ENCODE results near the gene AGAP3.

Gene AGAP3

DNA sequence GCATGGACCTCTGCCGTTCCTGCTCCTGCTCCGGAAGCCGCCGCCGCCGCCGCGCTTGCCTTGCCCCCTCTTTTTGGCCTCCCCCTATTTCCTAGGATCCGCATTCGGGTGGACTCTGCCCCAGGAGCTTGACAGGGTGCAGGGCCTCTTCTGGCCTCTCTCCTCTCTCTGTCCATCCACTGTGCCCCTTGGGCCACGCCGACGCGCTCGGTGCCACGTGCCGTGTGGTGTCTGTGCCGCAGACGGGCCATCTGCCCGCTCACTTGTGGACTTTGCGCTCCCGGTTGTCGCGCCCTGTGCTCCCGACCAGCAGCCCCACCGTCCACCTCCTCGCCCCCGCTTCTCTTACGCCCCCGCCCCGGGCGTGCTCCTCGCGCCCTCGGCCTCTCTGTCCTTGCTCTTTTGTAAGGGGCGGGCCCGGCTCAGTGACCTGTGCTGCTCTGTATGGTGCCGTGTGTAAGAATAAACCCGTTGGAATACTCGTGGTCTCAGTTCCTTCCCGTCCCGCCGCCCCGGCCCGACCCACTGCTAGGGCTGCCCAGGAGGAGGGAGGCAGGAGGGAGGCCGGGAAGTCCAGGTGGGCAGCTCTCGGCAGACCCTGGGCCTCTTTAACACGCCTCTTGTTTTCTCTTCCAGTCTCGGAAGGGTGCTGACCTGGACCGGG is 37.0 kb downstream of the AGAP3 start:
- no peak for DNase-seq (ENCODE audit: low read depth in 3 of 3)

GRCh38 chr7:151123822-151124464 is 37.7 kb downstream of the AGAP3 start:
- peak; percentile 73 to 77 (median 77) for DNase-seq (ENCODE audit: low read depth in 3 of 3)

GRCh38 chr7:151124481-151124880 is 38.2 kb downstream of the AGAP3 start:
- no peak for DNase-seq (ENCODE audit: low read depth in 3 of 3)

- DNase-seq (ENCODE audit: low read depth in 3 of 3), result no peak
These were observed 38.7 kb downstream of the AGAP3 start for GRCh38 chr7:151124899-151125399.

GRCh38 chr7:151125470-151125845 is 39.2 kb downstream of the AGAP3 start:
- no peak for DNase-seq (ENCODE audit: low read depth in 3 of 3)

DNA sequence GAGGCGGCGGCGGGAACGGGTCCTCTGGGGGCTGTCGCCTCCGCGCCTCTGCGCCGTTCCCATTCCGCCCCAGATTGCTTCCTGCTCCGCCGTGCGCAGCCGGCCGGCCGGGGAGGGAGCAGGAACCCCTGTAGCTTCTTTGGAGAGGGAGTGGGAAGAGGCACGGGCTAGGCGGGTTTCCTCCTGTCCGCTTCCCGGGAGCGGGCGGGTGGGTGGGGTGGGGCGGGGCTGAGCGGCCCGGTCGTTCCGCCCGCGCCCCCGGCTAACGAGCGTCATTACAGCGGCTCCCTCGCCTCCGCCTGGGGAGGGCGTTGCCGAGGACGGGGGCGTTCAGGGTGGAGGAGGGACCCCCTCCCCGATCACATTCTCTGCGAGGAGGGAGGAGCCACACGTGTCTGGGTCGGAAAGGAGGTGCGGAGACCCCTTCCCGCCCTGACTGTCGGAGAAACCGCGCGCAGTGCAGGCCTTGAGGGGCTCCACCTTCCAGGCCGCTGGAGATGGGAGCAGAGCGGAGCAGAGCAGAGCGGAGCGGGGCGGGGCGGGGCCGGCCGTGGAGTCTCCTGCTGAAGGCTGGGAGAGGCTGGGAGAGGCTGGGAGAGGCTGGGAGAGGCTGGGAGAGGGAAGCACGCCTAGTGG is 39.7 kb downstream of the AGAP3 start:
- no peak for DNase-seq (ENCODE audit: low read depth in 3 of 3)

GRCh38 chr7:151126491-151127137 is 40.3 kb downstream of the AGAP3 start:
- no peak for DNase-seq (ENCODE audit: low read depth in 3 of 3)

GRCh38 chr7:151128144-151128543 is 41.9 kb downstream of the AGAP3 start:
- DNase-seq (ENCODE audit: low read depth in 3 of 3), result no peak

DNA sequence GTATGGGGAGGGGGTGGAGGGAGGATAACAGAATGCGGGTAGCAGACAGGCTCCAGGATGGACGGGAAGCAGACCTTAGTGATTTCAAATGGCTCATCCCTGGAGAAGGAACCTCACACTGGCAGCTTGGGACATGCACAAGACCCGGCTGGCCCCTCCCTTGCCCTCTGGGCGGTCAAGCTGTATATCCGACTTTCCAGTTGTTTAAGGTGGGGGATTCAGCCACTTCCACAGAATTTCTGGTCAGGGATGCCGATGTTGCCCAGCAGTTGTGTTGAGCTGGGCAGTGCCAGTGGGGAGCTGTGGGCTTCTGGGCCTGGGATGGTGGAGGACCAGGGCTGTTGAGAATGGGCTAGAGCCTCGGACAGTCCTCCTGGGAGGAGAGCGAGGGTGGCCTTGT is 42.4 kb downstream of the AGAP3 start:
- no peak for DNase-seq (ENCODE audit: low read depth in 3 of 3)

GRCh38 chr7:151129117-151129959 is 43.1 kb downstream of the AGAP3 start:
- DNase-seq (ENCODE audit: low read depth in 3 of 3), result no peak

GRCh38 chr7:151129960-151130591 is 43.8 kb downstream of the AGAP3 start:
- no peak for DNase-seq (ENCODE audit: low read depth in 3 of 3)

DNA sequence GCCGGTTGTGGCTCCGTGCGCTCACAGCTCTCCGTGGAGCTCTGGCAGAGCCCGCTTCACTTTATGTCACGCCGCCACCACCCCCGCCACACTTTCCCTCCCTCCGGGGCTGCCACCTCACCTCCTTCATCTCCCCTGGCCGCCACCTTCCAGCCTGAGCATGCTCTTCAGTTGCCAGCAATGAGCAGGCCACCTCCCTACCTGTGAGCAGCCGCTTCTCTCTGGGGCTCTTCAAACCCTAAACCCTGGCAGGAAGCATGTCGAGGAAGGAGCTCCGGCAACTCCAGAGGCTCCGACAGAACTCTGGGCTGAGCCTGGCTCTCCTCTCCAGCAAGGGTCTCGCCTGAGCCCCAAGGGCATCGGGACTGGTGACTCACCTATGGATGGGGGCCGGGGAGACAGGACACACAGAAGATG is 44.5 kb downstream of the AGAP3 start:
- DNase-seq (ENCODE audit: low read depth in 3 of 3), result no peak

GRCh38 chr7:151131224-151131591 is 44.9 kb downstream of the AGAP3 start:
- no peak for DNase-seq (ENCODE audit: low read depth in 3 of 3)

DNA sequence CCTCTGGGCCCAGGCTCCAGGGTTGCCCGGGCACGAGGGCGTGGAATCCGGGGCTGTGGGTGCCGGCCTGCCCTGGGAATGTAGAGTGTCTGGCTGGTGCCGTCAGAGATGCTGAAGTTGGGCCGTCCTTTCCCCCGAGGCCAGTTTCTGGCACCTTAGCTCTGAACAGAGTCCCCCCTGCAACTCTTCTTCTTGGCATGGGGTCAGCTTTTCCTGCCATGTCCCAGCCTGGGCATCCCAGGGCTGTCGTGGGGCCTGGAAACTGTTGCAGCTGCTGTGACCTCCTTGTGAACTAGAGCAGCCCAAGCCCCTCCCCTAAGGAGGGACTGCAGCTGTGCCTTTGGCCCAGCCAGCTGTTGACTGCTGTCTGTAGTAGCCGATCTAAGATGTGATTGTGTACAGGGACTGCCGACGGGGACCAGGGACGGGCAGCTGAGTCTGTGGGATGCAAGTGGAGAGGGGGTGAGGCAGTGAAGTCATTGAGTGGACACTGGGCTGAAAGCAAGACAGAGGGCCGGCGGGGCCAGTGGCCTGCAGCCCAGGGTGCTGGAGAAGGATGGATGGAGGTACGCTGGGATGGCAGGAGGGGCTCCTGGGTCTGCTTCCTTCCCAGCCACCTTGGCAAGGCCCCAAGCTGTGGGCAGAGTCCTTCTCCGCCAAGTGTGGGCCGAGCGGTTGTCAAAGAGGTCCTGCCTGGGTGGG is 45.5 kb downstream of the AGAP3 start:
- DNase-seq (ENCODE audit: low read depth in 3 of 3), result no peak

GRCh38 chr7:151132461-151133205 is 46.4 kb downstream of the AGAP3 start:
- DNase-seq (ENCODE audit: low read depth in 3 of 3), result no peak

DNA sequence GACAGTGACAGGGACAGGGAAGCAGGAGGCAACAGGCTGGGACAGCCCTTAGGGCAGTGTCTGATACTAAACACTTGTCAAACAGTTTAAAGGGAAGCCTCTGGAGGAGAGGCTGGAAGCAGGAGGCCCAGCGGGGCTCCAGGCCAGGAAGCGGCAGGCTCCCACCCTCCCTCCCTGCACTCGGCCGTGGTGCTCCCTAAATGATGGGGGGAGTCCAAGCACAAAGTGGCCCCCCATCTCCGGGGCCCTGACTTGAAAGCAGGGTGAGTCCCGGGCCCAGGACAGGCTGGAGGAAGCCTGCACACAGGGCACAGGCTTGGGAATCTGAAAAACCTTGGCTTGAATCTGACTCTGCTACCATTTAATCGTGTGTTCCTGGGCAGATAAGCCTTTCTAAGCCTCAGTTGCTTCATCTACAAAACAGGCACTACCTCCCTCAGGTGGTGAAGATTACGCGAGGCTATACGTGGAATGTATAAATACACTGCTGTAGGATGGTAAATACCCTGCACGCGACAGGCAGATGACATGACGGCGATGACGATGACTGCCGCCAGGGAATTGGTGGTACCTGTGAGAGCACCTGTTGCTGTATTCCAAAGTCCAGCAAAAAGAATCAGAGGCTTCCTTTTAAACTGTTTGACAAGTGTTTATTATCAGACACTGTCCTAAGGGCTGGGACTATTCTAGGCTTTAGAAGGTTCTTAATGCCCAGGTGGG is 47.2 kb downstream of the AGAP3 start:
- no peak for DNase-seq (ENCODE audit: low read depth in 3 of 3)

DNA sequence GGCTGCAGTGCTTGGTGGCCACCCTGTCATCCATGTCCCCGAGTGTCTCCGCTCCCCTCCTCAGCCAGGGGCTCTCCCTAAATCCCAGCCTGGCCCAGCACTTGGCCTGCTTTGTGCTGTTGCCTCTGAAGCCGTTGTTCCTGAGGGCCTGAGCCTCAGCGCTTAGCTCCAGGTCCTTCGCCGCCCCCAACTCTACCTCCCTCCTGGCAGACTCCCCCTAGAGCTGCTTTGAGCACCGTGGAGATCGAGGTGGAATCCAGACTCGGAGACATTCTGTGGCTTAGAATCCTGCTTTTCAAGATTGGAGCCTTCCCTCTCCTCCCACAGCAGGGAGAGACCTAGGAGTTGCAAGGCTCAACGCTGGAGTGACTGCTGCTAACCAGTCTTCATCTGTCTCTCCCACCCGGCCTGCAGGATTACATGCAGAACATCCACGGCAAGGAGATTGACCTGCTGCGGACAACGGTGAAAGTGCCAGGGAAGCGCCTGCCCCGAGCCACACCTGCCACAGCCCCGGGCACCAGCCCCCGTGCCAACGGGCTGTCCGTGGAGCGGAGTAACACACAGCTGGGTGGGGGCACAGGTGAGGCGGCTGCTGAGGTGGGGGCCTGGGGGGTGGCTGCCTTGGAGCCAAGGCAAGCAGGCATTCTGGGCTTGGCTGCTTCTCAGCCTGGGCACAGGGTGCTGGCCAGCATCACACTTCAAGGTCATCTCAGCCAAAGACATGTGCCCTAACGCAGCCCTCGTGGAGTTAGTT is 47.9 kb downstream of the AGAP3 start:
- no peak for DNase-seq (ENCODE audit: low read depth in 3 of 3)

GRCh38 chr7:151134743-151135524 is 48.7 kb downstream of the AGAP3 start:
- no peak for DNase-seq (ENCODE audit: low read depth in 3 of 3)

All from stimulated activated CD4-positive, alpha-beta T cell treated with anti-CD3 and anti-CD28 coated beads, TNF-alpha, amount 100 ng/mL, for 24 hours (primary cell).